ENCODE data around the gene INSRR.

INSRR gene

DNA sequence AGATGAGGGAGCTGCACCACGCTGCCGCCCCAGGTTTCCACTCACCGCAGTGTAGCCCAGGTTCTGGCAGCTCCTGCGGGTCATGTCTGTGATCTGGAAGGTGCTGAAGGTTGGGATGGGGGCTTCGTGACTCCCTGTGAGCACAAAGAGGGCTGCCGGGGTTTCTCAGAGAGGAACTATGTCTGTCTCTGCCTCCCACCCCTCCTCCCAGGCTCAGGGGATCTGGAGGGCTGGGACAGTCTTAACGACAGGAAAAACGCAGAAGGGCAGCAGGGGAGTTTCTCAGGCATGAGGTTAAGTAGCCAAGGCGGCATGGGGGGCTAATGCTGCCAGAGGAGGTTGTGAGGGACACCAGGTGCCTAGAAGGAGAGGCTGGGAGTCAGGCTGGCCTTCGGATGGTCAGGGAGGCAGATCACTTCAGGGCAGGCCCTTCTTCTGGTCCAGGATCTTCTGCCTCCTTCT is 42.9 kb downstream of the INSRR start:
- Histone ChIP-seq H3K27me3 (ENCODE audit: insufficient read depth, low read length) (peaks cover 2% of the 10 kb centered on the region), H3K36me3 (ENCODE audit: control insufficient read depth in 1 of 2, insufficient read depth in 2 of 2, low read length in 2 of 2) (no peaks in the 10 kb centered on the region), H4K91ac (ENCODE audit: low read depth, low read length) (no peak overlapping the region), H2AFZ (ENCODE audit: insufficient read depth, low read length, poor library complexity) (no peak overlapping the region), H4K12ac (ENCODE audit: low read depth, low read length) (no peak overlapping the region), H3K4me3 (ENCODE audit: low read depth, low read length) (no peak overlapping the region), H3K4me1 (ENCODE audit: control insufficient read depth in 1 of 2, insufficient read depth in 2 of 2, low read length in 2 of 2) (peaks cover 9 to 11% of the 10 kb centered on the region in 2 experiments), H2BK5ac (ENCODE audit: low read depth, low read length, poor library complexity) (no peak overlapping the region), H2AK5ac (ENCODE audit: low read length) (no peak overlapping the region), H3K9me3 (ENCODE audit: insufficient read depth, low read depth, low read length) (peaks cover 4% of the 10 kb centered on the region), H3K4me2 (ENCODE audit: low read length) (no peak overlapping the region), H2BK12ac (ENCODE audit: low read length) (no peak overlapping the region), H3K23ac (ENCODE audit: low read length) (no peak overlapping the region), H2BK120ac (ENCODE audit: insufficient read depth, low read length, poor library complexity) (no peak overlapping the region), H4K8ac (ENCODE audit: low read depth, low read length) (no peak overlapping the region), H3K27ac (ENCODE audit: low read depth, low read length) (no peak overlapping the region), H3K14ac (ENCODE audit: low read length) (no peak overlapping the region), H3K79me2 (ENCODE audit: control insufficient read depth, insufficient read depth, low read length, poor library complexity) (no peaks in the 10 kb centered on the region), H3K18ac (ENCODE audit: low read length) (no peak overlapping the region), H3K4ac (ENCODE audit: low read depth, low read length) (no peak overlapping the region), H3K79me1 (ENCODE audit: low read length) (no peaks in the 10 kb centered on the region), H3K9ac (ENCODE audit: low read length) (no peak overlapping the region)
- DNase-seq = no peak
- no CpG with 5 or more reads among the region's 10 CpGs for WGBS (ENCODE audit: extremely low coverage, insufficient coverage, insufficient read length)

DNA sequence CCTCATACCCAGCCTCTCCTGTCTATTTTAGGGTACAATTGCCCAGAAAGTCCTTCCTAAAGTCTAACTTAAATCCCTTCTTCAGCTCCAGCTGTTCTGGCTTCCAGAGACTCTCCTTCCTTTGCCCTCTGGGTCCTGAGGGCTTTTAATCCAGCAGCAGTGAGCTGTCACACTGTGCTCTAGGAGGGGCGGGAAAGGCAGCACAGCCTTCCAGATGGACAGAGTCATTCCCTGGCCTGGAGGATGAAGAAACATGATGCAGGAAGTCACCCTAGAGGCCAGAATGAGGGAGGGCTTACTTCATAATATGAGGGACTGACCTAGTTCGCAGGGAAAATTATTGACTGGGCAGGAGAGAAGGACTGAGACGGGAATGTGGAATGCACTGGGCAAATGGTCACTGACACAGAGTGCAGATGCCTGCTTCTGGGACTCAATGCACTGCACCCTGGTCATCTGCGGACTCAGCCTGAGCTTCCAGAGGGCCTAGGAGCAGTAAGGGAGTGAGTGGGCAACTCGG is 43.5 kb downstream of the INSRR start:
- Histone ChIP-seq H3K9ac (ENCODE audit: low read length) (no peak overlapping the region), H2AK5ac (ENCODE audit: low read length) (no peak overlapping the region), H2AFZ (ENCODE audit: insufficient read depth, low read length, poor library complexity) (no peak overlapping the region), H2BK12ac (ENCODE audit: low read length) (no peak overlapping the region), H3K4me3 (ENCODE audit: low read depth, low read length) (no peak overlapping the region), H3K9me3 (ENCODE audit: insufficient read depth, low read depth, low read length) (peaks cover 4% of the 10 kb centered on the region), H4K91ac (ENCODE audit: low read depth, low read length) (no peak overlapping the region), H2BK120ac (ENCODE audit: insufficient read depth, low read length, poor library complexity) (no peak overlapping the region), H3K18ac (ENCODE audit: low read length) (no peak overlapping the region), H3K79me1 (ENCODE audit: low read length) (no peaks in the 10 kb centered on the region), H4K8ac (ENCODE audit: low read depth, low read length) (no peak overlapping the region), H3K23ac (ENCODE audit: low read length) (no peak overlapping the region), H3K4ac (ENCODE audit: low read depth, low read length) (no peak overlapping the region), H4K12ac (ENCODE audit: low read depth, low read length) (no peak overlapping the region), H3K4me1 (ENCODE audit: control insufficient read depth in 1 of 2, insufficient read depth in 2 of 2, low read length in 2 of 2) (peaks cover 9 to 11% of the 10 kb centered on the region in 2 experiments), H3K14ac (ENCODE audit: low read length) (no peak overlapping the region), H3K36me3 (ENCODE audit: control insufficient read depth in 1 of 2, insufficient read depth in 2 of 2, low read length in 2 of 2) (no peaks in the 10 kb centered on the region), H3K4me2 (ENCODE audit: low read length) (no peak overlapping the region), H3K27me3 (ENCODE audit: insufficient read depth, low read length) (peaks cover 2% of the 10 kb centered on the region), H2BK5ac (ENCODE audit: low read depth, low read length, poor library complexity) (no peak overlapping the region), H3K79me2 (ENCODE audit: control insufficient read depth, insufficient read depth, low read length, poor library complexity) (no peaks in the 10 kb centered on the region), H3K27ac (ENCODE audit: low read depth, low read length) (no peak overlapping the region)
- WGBS (ENCODE audit: extremely low coverage, insufficient coverage, insufficient read length) = no CpG with 5 or more reads among the region's 5 CpGs
- DNase-seq = peak; percentile 17 to 21

DNA sequence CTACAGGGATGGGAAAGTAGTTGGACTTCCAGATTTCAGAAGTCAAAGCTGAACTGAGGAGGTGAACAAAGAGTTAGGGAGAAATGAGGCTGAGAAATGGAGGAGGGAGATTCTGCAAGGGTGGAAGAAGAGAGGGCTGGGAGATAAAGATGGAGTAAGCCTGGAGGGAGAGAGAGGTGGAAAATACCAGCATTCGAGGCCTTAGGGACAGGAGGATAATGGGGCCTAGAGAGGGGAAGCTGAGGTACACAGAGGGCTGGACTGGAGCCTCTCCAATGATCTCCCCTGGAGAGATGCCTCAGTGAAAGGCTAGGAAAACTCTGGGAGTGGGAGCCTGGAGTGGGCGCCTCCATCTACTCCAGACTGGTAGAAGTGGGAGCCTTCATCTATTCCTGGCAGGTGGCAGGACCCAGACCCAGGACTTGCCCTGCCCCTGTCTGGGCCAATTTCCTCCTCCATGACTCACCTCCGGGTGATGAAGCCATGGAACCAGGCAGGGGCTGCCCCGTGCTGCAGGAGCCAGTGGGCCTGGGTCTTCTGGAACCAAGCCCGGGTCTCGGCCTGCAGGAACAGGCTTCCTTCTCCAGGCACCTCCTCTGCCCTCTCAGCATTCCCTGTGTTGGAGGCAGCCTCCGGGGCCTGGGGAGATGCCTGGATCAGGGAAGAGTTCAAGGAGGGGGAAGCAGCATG is 44.2 kb downstream of the INSRR start:
- Histone ChIP-seq H2BK12ac (ENCODE audit: low read length) (no peak overlapping the region), H4K12ac (ENCODE audit: low read depth, low read length) (no peak overlapping the region), H3K79me2 (ENCODE audit: control insufficient read depth, insufficient read depth, low read length, poor library complexity) (no peaks in the 10 kb centered on the region), H2AK5ac (ENCODE audit: low read length) (no peak overlapping the region), H3K14ac (ENCODE audit: low read length) (no peak overlapping the region), H3K79me1 (ENCODE audit: low read length) (no peaks in the 10 kb centered on the region), H3K27ac (ENCODE audit: low read depth, low read length) (no peak overlapping the region), H4K91ac (ENCODE audit: low read depth, low read length) (no peak overlapping the region), H3K23ac (ENCODE audit: low read length) (no peak overlapping the region), H4K8ac (ENCODE audit: low read depth, low read length) (no peak overlapping the region), H3K4me2 (ENCODE audit: low read length) (no peak overlapping the region), H3K9ac (ENCODE audit: low read length) (no peak overlapping the region), H2BK5ac (ENCODE audit: low read depth, low read length, poor library complexity) (no peak overlapping the region), H3K27me3 (ENCODE audit: insufficient read depth, low read length) (peaks cover 2% of the 10 kb centered on the region), H3K18ac (ENCODE audit: low read length) (no peak overlapping the region), H2AFZ (ENCODE audit: insufficient read depth, low read length, poor library complexity) (no peak overlapping the region), H2BK120ac (ENCODE audit: insufficient read depth, low read length, poor library complexity) (no peak overlapping the region), H3K36me3 (ENCODE audit: control insufficient read depth in 1 of 2, insufficient read depth in 2 of 2, low read length in 2 of 2) (no peaks in the 10 kb centered on the region), H3K9me3 (ENCODE audit: insufficient read depth, low read depth, low read length) (peaks cover 4% of the 10 kb centered on the region), H3K4me1 (ENCODE audit: control insufficient read depth in 1 of 2, insufficient read depth in 2 of 2, low read length in 2 of 2) (peaks cover 9 to 11% of the 10 kb centered on the region in 2 experiments), H3K4me3 (ENCODE audit: low read depth, low read length) (no peak overlapping the region), H3K4ac (ENCODE audit: low read depth, low read length) (no peak overlapping the region)
- no peak for DNase-seq
- WGBS (ENCODE audit: extremely low coverage, insufficient coverage, insufficient read length) = no CpG with 5 or more reads among the region's 7 CpGs

DNA sequence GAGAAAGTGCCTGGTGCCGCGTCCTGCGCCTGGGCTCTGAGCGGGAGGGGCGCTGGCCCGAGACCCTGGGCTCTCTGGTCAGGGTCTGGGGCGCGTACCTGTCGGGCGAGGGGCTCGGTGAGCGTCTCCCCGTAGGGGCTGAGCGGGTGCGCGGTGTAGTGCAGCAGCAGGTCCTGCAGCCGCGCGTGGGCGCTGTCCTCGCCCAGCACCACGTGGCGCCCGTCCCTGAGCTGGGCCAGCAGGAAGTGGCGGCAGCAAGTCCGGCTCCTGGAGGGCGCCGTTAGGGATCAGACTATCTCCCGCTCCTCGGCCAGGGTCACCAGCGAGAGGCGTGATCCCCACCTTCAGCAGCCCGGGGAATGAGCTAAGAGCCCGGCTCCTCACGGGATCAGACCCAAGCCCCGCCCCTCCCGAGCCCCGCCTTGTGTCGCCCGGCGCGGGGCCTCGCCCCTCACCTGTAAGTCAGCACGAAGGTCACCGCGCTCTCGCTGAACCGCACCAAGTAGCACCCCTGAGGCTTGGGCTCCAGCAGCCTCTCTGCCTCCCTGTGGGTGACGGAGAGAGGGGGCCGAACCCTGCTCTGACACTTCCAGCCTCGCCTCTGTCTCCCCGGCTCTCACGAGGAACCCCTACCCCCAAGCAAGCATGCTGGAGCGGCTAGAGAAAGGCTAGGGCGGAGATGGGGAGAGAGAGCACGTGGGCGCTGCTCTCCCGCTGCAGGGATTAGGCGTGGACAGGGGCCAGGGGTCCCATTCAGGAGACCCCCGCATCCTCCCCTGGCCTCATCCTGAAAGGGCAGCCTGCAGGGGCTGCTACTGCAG is 45.0 kb downstream of the INSRR start:
- Histone ChIP-seq H3K9ac (ENCODE audit: low read length) (no peak overlapping the region), H3K4ac (ENCODE audit: low read depth, low read length) (no peak overlapping the region), H3K4me3 (ENCODE audit: low read depth, low read length) (peak overlapping the region; percentile 10), H4K12ac (ENCODE audit: low read depth, low read length) (no peak overlapping the region), H2AFZ (ENCODE audit: insufficient read depth, low read length, poor library complexity) (peak overlapping the region; percentile 21), H3K79me1 (ENCODE audit: low read length) (no peaks in the 10 kb centered on the region), H3K79me2 (ENCODE audit: control insufficient read depth, insufficient read depth, low read length, poor library complexity) (no peaks in the 10 kb centered on the region), H3K27ac (ENCODE audit: low read depth, low read length) (no peak overlapping the region), H3K4me2 (ENCODE audit: low read length) (peak overlapping the region; percentile 65), H2BK120ac (ENCODE audit: insufficient read depth, low read length, poor library complexity) (no peak overlapping the region), H2BK12ac (ENCODE audit: low read length) (no peak overlapping the region), H3K14ac (ENCODE audit: low read length) (peak overlapping the region; percentile 1), H3K18ac (ENCODE audit: low read length) (no peak overlapping the region), H3K36me3 (ENCODE audit: control insufficient read depth in 1 of 2, insufficient read depth in 2 of 2, low read length in 2 of 2) (no peaks in the 10 kb centered on the region), H3K4me1 (ENCODE audit: control insufficient read depth in 1 of 2, insufficient read depth in 2 of 2, low read length in 2 of 2) (peaks cover 9 to 11% of the 10 kb centered on the region in 2 experiments), H4K8ac (ENCODE audit: low read depth, low read length) (peak overlapping the region; percentile 59), H3K23ac (ENCODE audit: low read length) (no peak overlapping the region), H3K27me3 (ENCODE audit: insufficient read depth, low read length) (peaks cover 2% of the 10 kb centered on the region), H4K91ac (ENCODE audit: low read depth, low read length) (no peak overlapping the region), H2AK5ac (ENCODE audit: low read length) (no peak overlapping the region), H3K9me3 (ENCODE audit: insufficient read depth, low read depth, low read length) (peaks cover 4% of the 10 kb centered on the region), H2BK5ac (ENCODE audit: low read depth, low read length, poor library complexity) (no peak overlapping the region)
- DNase-seq = peak; percentile 34 to 47
- WGBS (ENCODE audit: extremely low coverage, insufficient coverage, insufficient read length) = no CpG with 5 or more reads among the region's 60 CpGs

Data from trophoblast cell (in vitro differentiated cells and primary cell).